NCI-H2196 treated with DMSO at 0.1 percent for 48 hours (cell line): Measurements from ENCODE around the gene GCK.

Experiments used
- DNase-seq: peaks from one replicate; lab custom pipeline; 2025; ENCODE audit not compliant: unreplicated experiment; lab: John Stamatoyannopoulos, UW

GCK gene

GRCh38 chr7:44094365-44094764 is 94.9 kb downstream of the GCK start:
- no peak for DNase-seq
